Measurements from ENCODE around the gene ACOXL.

GRCh38 chr2:111102216-111102615, 369.8 kb downstream of the ACOXL start:
- TF ChIP-seq EZH2phosphoT487 (IDR thresholded peaks at IDR 0.05; ENCODE audit: insufficient read depth, low read depth) = no peak
- TF ChIP-seq EZH2 (IDR thresholded peaks at IDR 0.05; ENCODE audit: insufficient read depth, poor library complexity, severe bottlenecking) = no peak
